Ovary (tissue), 3 donors: Measurements from ENCODE around the gene NAGLU.

Source experiments
- POLR2A ChIP-seq: fragments of 450-650 bp; IDR thresholded peaks from one replicate; pipeline ENCODE4 v1.6.1; 2017; ENCODE audit warnings: antibody characterized with exemption, mild to moderate bottlenecking, moderate library complexity
- TF ChIP-seq, protein P1 (sequence below), 3 donors: fragments of 450-650 bp in 2 of 3; fragments of 200-600 bp in 1 of 3; IDR thresholded peaks; one replicate each; pipeline versions ENCODE4 v1.5.1 to v1.8.0; 2016 to 2022; ENCODE audit warnings: antibody characterized with exemption in 3 of 3, mild to moderate bottlenecking in 1 of 3
- donor health status: DM: no; HTN: no; CAD: no.

DNA sequence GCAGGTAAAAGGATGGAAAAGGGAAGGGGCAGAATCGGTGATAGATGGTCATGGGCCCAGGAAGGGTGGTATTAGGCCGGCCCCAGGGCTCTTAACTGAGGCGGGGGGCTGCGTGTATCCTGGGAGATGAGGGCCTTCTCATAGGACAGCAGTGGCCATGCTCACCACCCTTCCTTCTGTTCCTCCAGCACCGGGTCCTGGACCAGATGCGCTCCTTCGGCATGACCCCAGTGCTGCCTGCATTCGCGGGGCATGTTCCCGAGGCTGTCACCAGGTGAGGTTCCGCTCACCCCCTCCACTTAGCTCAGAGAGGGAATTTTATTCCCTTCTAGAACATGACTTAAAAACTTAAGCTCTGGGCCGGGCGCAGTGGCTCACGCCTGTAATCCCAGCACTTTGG lies 2.4 kb downstream of the NAGLU start:
- TF ChIP-seq, protein P1, sequence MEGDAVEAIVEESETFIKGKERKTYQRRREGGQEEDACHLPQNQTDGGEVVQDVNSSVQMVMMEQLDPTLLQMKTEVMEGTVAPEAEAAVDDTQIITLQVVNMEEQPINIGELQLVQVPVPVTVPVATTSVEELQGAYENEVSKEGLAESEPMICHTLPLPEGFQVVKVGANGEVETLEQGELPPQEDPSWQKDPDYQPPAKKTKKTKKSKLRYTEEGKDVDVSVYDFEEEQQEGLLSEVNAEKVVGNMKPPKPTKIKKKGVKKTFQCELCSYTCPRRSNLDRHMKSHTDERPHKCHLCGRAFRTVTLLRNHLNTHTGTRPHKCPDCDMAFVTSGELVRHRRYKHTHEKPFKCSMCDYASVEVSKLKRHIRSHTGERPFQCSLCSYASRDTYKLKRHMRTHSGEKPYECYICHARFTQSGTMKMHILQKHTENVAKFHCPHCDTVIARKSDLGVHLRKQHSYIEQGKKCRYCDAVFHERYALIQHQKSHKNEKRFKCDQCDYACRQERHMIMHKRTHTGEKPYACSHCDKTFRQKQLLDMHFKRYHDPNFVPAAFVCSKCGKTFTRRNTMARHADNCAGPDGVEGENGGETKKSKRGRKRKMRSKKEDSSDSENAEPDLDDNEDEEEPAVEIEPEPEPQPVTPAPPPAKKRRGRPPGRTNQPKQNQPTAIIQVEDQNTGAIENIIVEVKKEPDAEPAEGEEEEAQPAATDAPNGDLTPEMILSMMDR (IDR thresholded peaks at IDR 0.05), result no peak
- no peak for TF ChIP-seq POLR2A
